DND-41 (cell line): ENCODE data around the gene NKAIN2.

Source experiments
- ATAC-seq: fragments of 200-7000 bp; cut with Tn5 transposase; 3 replicates; pipeline ENCODE4 v1.9.1; 2021; ENCODE audit warnings: low read depth; ENCODE audit not compliant: insufficient read depth
- DNase-seq: peaks from one replicate; pipeline ENCODE4 v3.0.0-alpha.2; 2020
- H2AFZ ChIP-seq: 2 replicates; pipeline ENCODE4 v1.6.0; 2012; ENCODE audit warnings: low read depth, low read length
- H3K27ac ChIP-seq: 2 replicates; pipeline ENCODE4 v1.5.1; 2012; ENCODE audit warnings: low read length, inconsistent platforms
- H3K27me3 ChIP-seq: fragments of 200-600 bp; sonication (generic); 2 replicates; pipeline ENCODE4 v1.6.0; 2012; ENCODE audit warnings: low read length, mild to moderate bottlenecking, inconsistent platforms; ENCODE audit not compliant: insufficient read depth, poor library complexity
- H3K36me3 ChIP-seq: 2 replicates; pipeline ENCODE4 v1.5.1; 2012; ENCODE audit warnings: low read length, inconsistent platforms; ENCODE audit not compliant: insufficient read depth
- H3K4me1 ChIP-seq: 2 replicates; pipeline ENCODE4 v1.5.1; 2012; ENCODE audit warnings: mild to moderate bottlenecking, low read length; ENCODE audit not compliant: insufficient read depth
- H3K4me2 ChIP-seq: 2 replicates; pipeline ENCODE4 v1.6.0; 2012; ENCODE audit warnings: mild to moderate bottlenecking, moderate library complexity, low read length, inconsistent platforms; ENCODE audit not compliant: insufficient read depth
- H3K4me3 ChIP-seq, 2 experiments: fragments of 200-600 bp in 1 of 2; shearing (Covaris generic) in 1 of 2; 2 replicates each; pipeline ENCODE4 v1.5.1; 2012 to 2016; ENCODE audit warnings: inconsistent platforms in 2 of 2, low read length in 2 of 2, mild to moderate bottlenecking in 2 of 2, low read depth in 1 of 2, moderate library complexity in 1 of 2
- H3K79me2 ChIP-seq: 2 replicates; pipeline ENCODE4 v1.6.0; 2012; ENCODE audit warnings: low read length, inconsistent platforms; ENCODE audit not compliant: insufficient read depth
- H3K9ac ChIP-seq: 2 replicates; pipeline ENCODE4 v1.6.0; 2012; ENCODE audit warnings: low read depth, mild to moderate bottlenecking, inconsistent platforms, low read length, moderate library complexity
- H3K9me3 ChIP-seq: 2 replicates; pipeline ENCODE4 v1.5.1; 2012; ENCODE audit warnings: low read length, moderate library complexity, mild to moderate bottlenecking, inconsistent platforms; ENCODE audit not compliant: insufficient read depth, severe bottlenecking
- H4K20me1 ChIP-seq: 2 replicates; pipeline ENCODE4 v1.6.0; 2012; ENCODE audit warnings: low read length; ENCODE audit not compliant: insufficient read depth
- CTCF ChIP-seq: IDR thresholded peaks from 2 replicates; pipeline ENCODE4 v1.5.1; 2012; ENCODE audit warnings: borderline replicate concordance, low read length, moderate library complexity, mild to moderate bottlenecking; ENCODE audit not compliant: poor library complexity, severe bottlenecking; ENCODE audit errors: extremely low read depth
- EZH2 ChIP-seq: IDR thresholded peaks from 3 replicates; pipeline ENCODE4 v1.6.1; 2012; ENCODE audit warnings: borderline replicate concordance, low read depth, mild to moderate bottlenecking, moderate library complexity, low read length, inconsistent platforms; ENCODE audit not compliant: severe bottlenecking

The NKAIN2 gene

GRCh38 chr6:123962508-123962907 lies 158.8 kb downstream of the NKAIN2 start:
- no peak overlapping the region for H2AFZ ChIP-seq
- no peaks in the 10 kb centered on the region for H4K20me1 ChIP-seq
- no peak overlapping the region for H3K27ac ChIP-seq
- H3K4me2 ChIP-seq = no peak overlapping the region
- no peaks in the 10 kb centered on the region for H3K79me2 ChIP-seq
- no peak overlapping the region for H3K4me3 ChIP-seq
- H3K9me3 ChIP-seq = no peaks in the 10 kb centered on the region
- ATAC-seq = no peak
- DNase-seq = no peak
- no peaks in the 10 kb centered on the region for H3K4me1 ChIP-seq
- H3K9ac ChIP-seq = no peak overlapping the region
- TF ChIP-seq EZH2 = no peak
- no peaks in the 10 kb centered on the region for H3K27me3 ChIP-seq
- H3K36me3 ChIP-seq = no peaks in the 10 kb centered on the region

- TF ChIP-seq EZH2 = no peak
- TF ChIP-seq CTCF = no peak
- Histone ChIP-seq H3K36me3 (no peaks in the 10 kb centered on the region), H3K27ac (no peak overlapping the region), H4K20me1 (no peaks in the 10 kb centered on the region), H3K27me3 (no peaks in the 10 kb centered on the region), H3K4me3 (no peak overlapping the region), H3K4me1 (no peaks in the 10 kb centered on the region), H3K4me2 (no peak overlapping the region), H3K79me2 (no peaks in the 10 kb centered on the region), H3K9me3 (no peaks in the 10 kb centered on the region), H3K9ac (no peak overlapping the region), H2AFZ (no peak overlapping the region)
- no peak for ATAC-seq
- DNase-seq = no peak
Observed at GRCh38 chr6:123965894-123966293, 162.2 kb downstream of the NKAIN2 start.

DNA sequence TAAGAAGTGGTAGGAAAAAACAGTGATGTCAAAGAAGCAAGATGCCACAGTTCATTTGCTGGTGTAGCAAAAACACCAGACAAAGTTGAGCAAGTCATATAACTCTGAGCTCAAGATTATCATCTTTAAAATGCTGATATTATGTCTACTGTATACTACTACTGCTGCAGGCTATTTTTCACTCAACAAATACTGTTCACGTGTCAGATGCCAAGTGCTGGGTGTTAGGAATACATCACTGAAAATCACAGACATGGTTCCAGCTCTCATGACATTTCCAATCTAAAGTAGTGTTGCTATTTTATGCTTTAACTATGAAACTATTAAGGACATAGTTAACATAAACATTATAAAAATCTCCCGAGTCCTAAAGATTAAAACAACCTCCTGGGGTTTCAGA lies 163.0 kb downstream of the NKAIN2 start:
- TF ChIP-seq EZH2 = no peak
- TF ChIP-seq CTCF = no peak

GRCh38 chr6:123967905-123968304 lies 164.2 kb downstream of the NKAIN2 start:
- Histone ChIP-seq H3K4me3 (no peak overlapping the region), H3K27ac (no peak overlapping the region), H3K36me3 (no peaks in the 10 kb centered on the region), H3K9ac (no peak overlapping the region), H3K9me3 (no peaks in the 10 kb centered on the region), H3K27me3 (no peaks in the 10 kb centered on the region), H3K4me1 (no peaks in the 10 kb centered on the region), H4K20me1 (no peaks in the 10 kb centered on the region), H3K4me2 (no peak overlapping the region), H2AFZ (no peak overlapping the region), H3K79me2 (no peaks in the 10 kb centered on the region)
- TF ChIP-seq EZH2 = no peak
- TF ChIP-seq CTCF = no peak
- DNase-seq (no peak), ATAC-seq (no peak)

More for the DNA sequence above, 163.0 kb downstream of the NKAIN2 start:
- Histone ChIP-seq H3K4me1 (no peaks in the 10 kb centered on the region), H3K9ac (no peak overlapping the region), H3K9me3 (no peaks in the 10 kb centered on the region), H3K4me3 (no peak overlapping the region), H3K36me3 (no peaks in the 10 kb centered on the region), H3K27ac (no peak overlapping the region), H4K20me1 (no peaks in the 10 kb centered on the region), H3K4me2 (no peak overlapping the region), H3K27me3 (no peaks in the 10 kb centered on the region), H2AFZ (no peak overlapping the region), H3K79me2 (no peaks in the 10 kb centered on the region)
- ATAC-seq (no peak), DNase-seq (no peak)
